Stimulated activated CD8-positive, alpha-beta memory T cell treated with anti-CD3 and anti-CD28 coated beads, Interleukin-12 subunit alpha, Interleukin-12 subunit beta, amount 100 ng/mL, for 4 hours (primary cell): ENCODE data around the gene FAM124A.

Experiments
- DNase-seq: peaks from one replicate; pipeline ENCODE4 v3.0.0-alpha.2; 2020; ENCODE audit warnings: low read depth

Gene FAM124A

GRCh38 chr13:51243227-51243626, 21.0 kb downstream of the FAM124A start:
- no peak for DNase-seq

- DNase-seq, result no peak
Measured at GRCh38 chr13:51243832-51244231, 21.6 kb downstream of the FAM124A start.

- DNase-seq, result no peak
Measured at GRCh38 chr13:51244637-51245405, 22.6 kb downstream of the FAM124A start.

GRCh38 chr13:51245583-51245982, 23.4 kb downstream of the FAM124A start:
- no peak for DNase-seq

- no peak for DNase-seq
Measured at GRCh38 chr13:51246025-51246417, 23.8 kb downstream of the FAM124A start.

GRCh38 chr13:51246418-51247277, 24.4 kb downstream of the FAM124A start:
- no peak for DNase-seq

DNA sequence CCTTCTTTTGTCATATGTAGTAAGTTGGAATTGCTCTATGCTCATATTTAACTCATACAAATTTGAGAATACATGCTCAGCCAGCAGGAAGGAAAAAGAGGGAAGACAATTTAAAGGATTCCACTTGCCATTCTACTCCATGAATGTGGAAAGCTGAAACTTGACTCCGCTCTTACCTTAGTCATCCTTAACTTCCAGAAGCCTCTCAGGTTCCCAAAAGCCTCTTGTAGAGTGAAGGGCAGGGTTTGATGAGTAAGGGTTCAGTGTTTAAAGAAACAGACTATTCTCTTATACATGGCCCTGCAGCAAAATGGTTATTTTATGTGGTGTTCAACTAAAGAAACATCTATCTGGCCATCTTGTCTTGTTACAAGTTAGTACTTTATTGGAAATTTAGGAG, 27.1 kb downstream of the FAM124A start:
- DNase-seq, result no peak

- DNase-seq, result no peak
Measured at GRCh38 chr13:51249770-51250741, 27.9 kb downstream of the FAM124A start.

DNA sequence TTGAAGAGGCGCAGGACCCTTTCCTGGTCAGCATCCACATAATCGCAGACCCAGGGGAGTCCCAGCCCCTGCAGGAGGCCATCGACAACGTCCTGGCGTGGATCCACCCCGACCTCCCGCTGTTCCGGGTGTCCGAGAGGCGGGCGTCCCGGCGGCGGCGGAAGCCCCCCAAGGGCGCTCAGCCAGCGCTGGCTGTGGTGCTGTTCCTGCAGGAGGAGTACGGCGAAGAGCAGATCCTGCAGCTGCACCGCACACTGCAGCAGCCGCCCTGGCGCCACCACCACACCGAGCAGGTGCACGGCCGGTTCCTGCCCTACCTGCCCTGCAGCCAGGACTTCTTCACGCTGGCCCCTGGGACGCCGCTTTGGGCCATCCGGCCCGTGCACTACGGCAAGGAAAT, 29.3 kb downstream of the FAM124A start:
- DNase-seq, result no peak

GRCh38 chr13:51252954-51253532, 30.8 kb downstream of the FAM124A start:
- no peak for DNase-seq

DNA sequence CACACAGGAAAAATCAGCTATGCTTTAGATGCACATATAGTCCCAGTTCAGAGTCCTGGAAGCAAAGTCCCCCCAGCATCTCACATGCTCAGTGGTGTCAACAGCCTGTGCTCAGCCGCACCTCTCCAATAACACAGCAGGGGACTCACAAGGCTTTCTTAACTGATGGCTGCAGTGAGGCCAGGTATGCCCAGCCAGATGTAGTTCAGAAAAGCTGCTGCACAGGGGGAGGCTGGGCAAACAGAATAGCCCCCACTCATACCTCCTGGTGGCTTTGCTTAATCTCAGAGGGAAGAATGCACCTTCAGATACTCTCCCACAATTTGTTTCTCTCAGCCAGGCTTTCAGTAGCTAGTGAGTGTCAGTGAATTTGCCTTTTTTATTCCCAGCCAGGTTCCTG, 33.4 kb downstream of the FAM124A start:
- DNase-seq, result no peak

DNA sequence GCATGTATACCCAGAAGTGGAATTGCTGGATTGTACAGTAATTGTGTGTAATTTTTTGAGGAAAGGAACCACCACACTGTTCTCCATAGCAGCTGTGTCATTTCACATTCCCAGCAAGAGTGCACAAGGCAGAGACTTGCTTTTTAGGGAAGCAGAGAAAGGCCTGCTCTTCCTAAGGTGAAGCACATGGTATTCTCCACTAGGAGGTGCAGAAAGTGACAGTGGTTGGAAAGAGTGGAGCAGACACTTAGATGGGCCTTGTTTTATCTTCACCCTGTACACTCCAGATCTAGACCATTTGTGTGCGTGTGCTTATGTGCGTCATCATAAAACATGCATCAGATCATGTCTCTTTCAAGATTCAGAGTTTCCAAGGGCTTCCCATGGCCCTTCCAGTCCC, 35.0 kb downstream of the FAM124A start:
- DNase-seq, result no peak

- no peak for DNase-seq
Measured at GRCh38 chr13:51258612-51259548, 36.7 kb downstream of the FAM124A start.

GRCh38 chr13:51260154-51260553, 38.0 kb downstream of the FAM124A start:
- DNase-seq, result no peak

DNA sequence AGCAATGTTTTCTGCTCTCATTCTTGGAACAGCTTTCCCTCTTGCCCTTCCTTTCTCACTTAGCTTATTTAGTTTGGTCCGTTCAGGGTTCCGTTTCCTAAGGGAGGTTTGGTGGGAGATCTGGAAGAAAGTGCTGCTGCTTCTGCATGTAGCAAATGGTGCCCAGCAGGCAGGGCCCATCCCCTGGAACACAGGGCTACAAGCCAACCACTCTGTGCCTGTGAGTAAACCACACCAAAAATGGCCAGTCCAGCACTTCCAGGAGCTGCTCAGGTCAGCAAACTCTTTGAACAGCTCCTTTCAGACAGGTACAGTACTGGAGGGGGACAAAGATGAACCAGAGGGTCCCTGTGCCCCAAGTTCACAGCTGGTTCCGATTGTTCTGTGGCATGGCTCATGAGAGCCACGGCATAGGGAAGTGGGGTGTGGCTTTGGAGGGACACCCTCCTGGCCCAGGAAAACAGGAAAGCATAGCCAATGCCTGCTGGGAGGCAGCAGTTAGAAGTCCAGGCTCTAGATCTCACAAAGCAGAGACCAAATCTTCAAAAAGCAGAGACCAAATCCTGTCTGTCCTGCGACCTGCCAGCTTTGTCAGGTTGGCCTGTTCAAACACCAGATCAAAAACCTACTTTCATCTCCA, 39.5 kb downstream of the FAM124A start:
- DNase-seq, result no peak

GRCh38 chr13:51262501-51263211, 40.5 kb downstream of the FAM124A start:
- no peak for DNase-seq

- no peak for DNase-seq
Measured at GRCh38 chr13:51266642-51267041, 44.4 kb downstream of the FAM124A start.

DNA sequence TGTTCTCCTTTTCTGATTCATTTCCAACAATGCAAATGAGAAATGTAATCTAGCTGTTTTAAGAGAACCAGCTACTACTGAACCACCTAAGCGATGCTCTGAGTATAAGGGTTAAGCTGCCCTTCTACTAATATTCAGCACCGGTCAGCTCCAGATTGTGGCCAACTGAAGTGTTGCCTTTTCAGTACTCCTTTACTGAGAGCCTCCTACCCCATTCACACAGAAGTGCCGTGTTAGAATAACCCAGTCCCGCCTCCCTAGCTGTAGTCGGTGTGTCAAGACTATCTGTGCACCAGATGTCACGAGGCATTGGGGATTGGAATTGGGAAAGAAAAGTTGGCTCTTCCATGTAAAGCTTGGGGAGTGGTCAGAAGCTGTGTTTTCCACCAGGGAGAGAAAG, 45.4 kb downstream of the FAM124A start:
- no peak for DNase-seq

- no peak for DNase-seq
Measured at GRCh38 chr13:51269039-51269438, 46.8 kb downstream of the FAM124A start.
